Caco-2 (cell line): ENCODE data around the gene ALG11. TPM values are rescaled to one million over a fixed set of nuclear protein-coding genes. Genes with fewer than 3 reads are reported as not detected.

ENCODE experiments used
- BruUV-seq: library from RNA; stranded (reverse); fragments of 400-500 nt; replicated peaks from 2 replicates; lab custom pipeline; 2021; lab: Mats Ljungman, UMichigan
- CTCF ChIA-PET: fragments of 300-600 bp; sonication (Branson Sonifier 250); formaldehyde crosslinking; loops from one replicate; lab custom pipeline; 2022; ENCODE audit warnings: antibody characterized with exemption; lab: Charles Lee
- POLR2A ChIA-PET: fragments of 300-600 bp; sonication (Branson Sonifier 250); formaldehyde crosslinking; loops from one replicate; lab custom pipeline; 2022; ENCODE audit warnings: antibody characterized with exemption; lab: Charles Lee
- DNase-seq, 2 experiments: peaks; one replicate each; pipeline versions ENCODE4 v3.0.0 to v3.0.0-alpha.2; 2020 to 2022
- H3K27me3 ChIP-seq: replicated peaks from 2 replicates; pipeline ENCODE4 v1.6.0; 2011; ENCODE audit warnings: low read length; ENCODE audit not compliant: control insufficient read depth, insufficient read depth
- H3K36me3 ChIP-seq: 2 replicates; pipeline ENCODE4 v1.5.1; 2011; ENCODE audit warnings: low read length; ENCODE audit not compliant: control insufficient read depth, insufficient read depth
- H3K4me1 ChIP-seq: fragments of 250-450 bp; sonication (Bioruptor Pico); 2 replicates; pipeline ENCODE4 v1.5.1; 2020; ENCODE audit warnings: mild to moderate bottlenecking
- H3K4me3 ChIP-seq: 2 replicates; pipeline ENCODE4 v1.5.1; 2011; ENCODE audit warnings: low read depth, mild to moderate bottlenecking, control low read depth, low read length
- H3K9me3 ChIP-seq: fragments of 250-450 bp; sonication (Bioruptor Pico); 2 replicates; pipeline ENCODE4 v1.5.1; 2020; ENCODE audit warnings: mild to moderate bottlenecking, moderate library complexity
- H3K27ac Mint-ChIP-seq: one replicate; pipeline ENCODE4 v1.8.0; 2022; ENCODE audit warnings: mixed read lengths; ENCODE audit not compliant: unreplicated experiment
- H3K27me3 Mint-ChIP-seq: one replicate; pipeline ENCODE4 v1.8.0; 2022; ENCODE audit warnings: mixed read lengths; ENCODE audit not compliant: insufficient read depth, unreplicated experiment
- H3K36me3 Mint-ChIP-seq: one replicate; pipeline ENCODE4 v1.8.0; 2022; ENCODE audit warnings: mild to moderate bottlenecking, mixed read lengths; ENCODE audit not compliant: insufficient read depth, unreplicated experiment
- H3K4me1 Mint-ChIP-seq: one replicate; pipeline ENCODE4 v1.8.0; 2022; ENCODE audit warnings: low read depth, mixed read lengths; ENCODE audit not compliant: unreplicated experiment
- H3K4me3 Mint-ChIP-seq: one replicate; pipeline ENCODE4 v1.8.0; 2022; ENCODE audit warnings: mild to moderate bottlenecking, moderate library complexity, mixed read lengths; ENCODE audit not compliant: unreplicated experiment
- H3K9me3 Mint-ChIP-seq: one replicate; pipeline ENCODE4 v1.8.0; 2022; ENCODE audit warnings: mixed read lengths; ENCODE audit not compliant: unreplicated experiment
- intact Hi-C: fragments of 100-400 bp; cut with micrococcal nuclease; formaldehyde crosslinking; loops from one replicate; pipeline ENCODE4 v1.10.0; 2022; ENCODE audit not compliant: unreplicated experiment
- total RNA-seq: library from RNA; stranded (reverse); gene quantifications from 2 replicates; pipeline ENCODE4 v1.2.3, GENCODE V29; 2022
- TF ChIP-seq, protein P1 (sequence below), 2 experiments: fragments of 200-600 bp in 1 of 2; IDR thresholded peaks; 1 replicate in 1 of 2; 2 replicates in 1 of 2; pipeline versions ENCODE4 v1.5.1 to v1.8.0; 2011 to 2022; ENCODE audit warnings: antibody characterized with exemption in 1 of 2, control low read depth in 1 of 2, inconsistent platforms in 1 of 2, low read depth in 1 of 2, low read length in 1 of 2, mild to moderate bottlenecking in 1 of 2, moderate library complexity in 1 of 2; ENCODE audit not compliant: insufficient read depth in 1 of 2, severe bottlenecking in 1 of 2, unreplicated experiment in 1 of 2

The ALG11 gene
- total RNA-seq, 1 experiment from 2014 or later: 47.7 TPM

DNA sequence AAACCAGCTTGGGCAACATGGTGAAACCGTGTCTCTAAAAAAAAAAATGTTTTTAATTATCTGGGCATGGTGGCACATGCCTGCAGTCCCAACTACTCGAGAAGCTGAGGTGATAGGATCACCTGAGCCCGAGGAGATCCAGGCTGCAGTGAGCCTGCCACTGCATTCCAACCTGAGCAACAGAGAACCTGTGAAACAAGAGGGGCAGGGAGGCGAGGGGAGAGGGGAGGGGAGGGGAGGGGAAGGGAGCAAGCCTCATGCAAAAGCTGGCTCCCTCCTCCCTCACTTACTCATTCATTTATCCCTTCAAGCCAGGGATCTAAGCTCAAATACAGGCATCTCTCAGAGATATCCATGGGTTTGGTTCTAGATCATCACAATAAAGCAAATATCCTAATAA, 9.8 kb upstream of the ALG11 start:
- no peaks in the 10 kb centered on the region for H3K36me3 Mint-ChIP-seq
- Histone ChIP-seq H3K4me1 (peaks cover 64% of the 10 kb centered on the region), H3K27me3 (no peaks in the 10 kb centered on the region), H3K4me3 (no peak overlapping the region), H3K9me3 (no peaks in the 10 kb centered on the region), H3K36me3 (0 out of 2 replicates have a peak, but pooled peaks cover 2% of the 10 kb centered on the region)
- no peak for DNase-seq
- TF ChIP-seq, protein P1, sequence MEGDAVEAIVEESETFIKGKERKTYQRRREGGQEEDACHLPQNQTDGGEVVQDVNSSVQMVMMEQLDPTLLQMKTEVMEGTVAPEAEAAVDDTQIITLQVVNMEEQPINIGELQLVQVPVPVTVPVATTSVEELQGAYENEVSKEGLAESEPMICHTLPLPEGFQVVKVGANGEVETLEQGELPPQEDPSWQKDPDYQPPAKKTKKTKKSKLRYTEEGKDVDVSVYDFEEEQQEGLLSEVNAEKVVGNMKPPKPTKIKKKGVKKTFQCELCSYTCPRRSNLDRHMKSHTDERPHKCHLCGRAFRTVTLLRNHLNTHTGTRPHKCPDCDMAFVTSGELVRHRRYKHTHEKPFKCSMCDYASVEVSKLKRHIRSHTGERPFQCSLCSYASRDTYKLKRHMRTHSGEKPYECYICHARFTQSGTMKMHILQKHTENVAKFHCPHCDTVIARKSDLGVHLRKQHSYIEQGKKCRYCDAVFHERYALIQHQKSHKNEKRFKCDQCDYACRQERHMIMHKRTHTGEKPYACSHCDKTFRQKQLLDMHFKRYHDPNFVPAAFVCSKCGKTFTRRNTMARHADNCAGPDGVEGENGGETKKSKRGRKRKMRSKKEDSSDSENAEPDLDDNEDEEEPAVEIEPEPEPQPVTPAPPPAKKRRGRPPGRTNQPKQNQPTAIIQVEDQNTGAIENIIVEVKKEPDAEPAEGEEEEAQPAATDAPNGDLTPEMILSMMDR (IDR thresholded peaks at IDR 0.05; ENCODE audit: insufficient read depth in 1 of 2, low read depth in 1 of 2, low read length in 1 of 2, severe bottlenecking in 1 of 2, unreplicated experiment in 1 of 2): no peak
- peaks cover 11% of the 10 kb centered on the region for H3K9me3 Mint-ChIP-seq
- no peak overlapping the region for H3K4me3 Mint-ChIP-seq
- peaks cover 67% of the 10 kb centered on the region for H3K4me1 Mint-ChIP-seq
- intact Hi-C loops: no loop called here
- H3K27me3 Mint-ChIP-seq: no peaks in the 10 kb centered on the region
- ChIA-PET CTCF (interaction anchor here (0.7 to 1.5 kb wide), 2 partner anchors 125 to 138 kb away, joined by 3 to 4 read pairs; no protein-coding TSS in a partner anchor), POLR2A (no interaction called here)
- no TSS peak for BruUV-seq
- no peak overlapping the region for H3K27ac Mint-ChIP-seq

DNA sequence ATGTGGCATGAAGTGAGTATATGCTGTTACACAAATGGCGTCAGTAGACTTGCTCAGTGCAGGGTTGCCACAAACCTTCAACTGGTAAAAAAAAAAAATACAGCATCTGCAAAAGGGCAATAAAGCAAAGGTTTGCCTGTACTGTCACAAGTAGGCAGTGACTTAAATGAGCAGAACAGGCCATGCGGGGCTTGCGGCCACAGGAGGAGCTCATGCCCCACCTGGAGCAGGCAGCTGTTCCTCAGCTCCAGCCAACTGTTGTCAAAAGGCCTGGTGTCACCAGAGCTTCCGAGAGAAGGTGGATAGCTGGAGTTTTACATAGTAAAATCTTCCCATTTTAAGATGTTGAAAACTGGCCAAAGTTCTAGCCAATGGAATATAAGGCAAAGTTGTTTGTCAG, 8.7 kb upstream of the ALG11 start:
- H3K36me3 ChIP-seq: 0 out of 2 replicates have a peak, but pooled peaks cover 2% of the 10 kb centered on the region
- H3K36me3 Mint-ChIP-seq: no peaks in the 10 kb centered on the region
- no peaks in the 10 kb centered on the region for H3K9me3 ChIP-seq
- H3K4me1 Mint-ChIP-seq: peaks cover 59% of the 10 kb centered on the region
- H3K27me3 ChIP-seq: no peaks in the 10 kb centered on the region
- ChIA-PET CTCF (interaction anchor here (1.0 to 2.0 kb wide), 7 partner anchors 9 to 191 kb away, joined by 3 to 14 read pairs (median 4); partner anchors contain the start of genes ALG11 and NEK5), POLR2A (no interaction called here)
- peak; percentile 58 to 59 for DNase-seq
- BruUV-seq: no TSS peak
- no peaks in the 10 kb centered on the region for H3K27me3 Mint-ChIP-seq
- intact Hi-C loops: no loop called here
- H3K4me1 ChIP-seq: peaks cover 53% of the 10 kb centered on the region
- H3K27ac Mint-ChIP-seq: no peak overlapping the region
- H3K9me3 Mint-ChIP-seq: peaks cover 11% of the 10 kb centered on the region
- TF ChIP-seq, protein P1 (IDR thresholded peaks at IDR 0.05; ENCODE audit: insufficient read depth in 1 of 2, low read depth in 1 of 2, low read length in 1 of 2, severe bottlenecking in 1 of 2, unreplicated experiment in 1 of 2): peak in 1 of 2 experiments; percentile 37
- no peak overlapping the region for H3K4me3 Mint-ChIP-seq
- H3K4me3 ChIP-seq: no peak overlapping the region

DNA sequence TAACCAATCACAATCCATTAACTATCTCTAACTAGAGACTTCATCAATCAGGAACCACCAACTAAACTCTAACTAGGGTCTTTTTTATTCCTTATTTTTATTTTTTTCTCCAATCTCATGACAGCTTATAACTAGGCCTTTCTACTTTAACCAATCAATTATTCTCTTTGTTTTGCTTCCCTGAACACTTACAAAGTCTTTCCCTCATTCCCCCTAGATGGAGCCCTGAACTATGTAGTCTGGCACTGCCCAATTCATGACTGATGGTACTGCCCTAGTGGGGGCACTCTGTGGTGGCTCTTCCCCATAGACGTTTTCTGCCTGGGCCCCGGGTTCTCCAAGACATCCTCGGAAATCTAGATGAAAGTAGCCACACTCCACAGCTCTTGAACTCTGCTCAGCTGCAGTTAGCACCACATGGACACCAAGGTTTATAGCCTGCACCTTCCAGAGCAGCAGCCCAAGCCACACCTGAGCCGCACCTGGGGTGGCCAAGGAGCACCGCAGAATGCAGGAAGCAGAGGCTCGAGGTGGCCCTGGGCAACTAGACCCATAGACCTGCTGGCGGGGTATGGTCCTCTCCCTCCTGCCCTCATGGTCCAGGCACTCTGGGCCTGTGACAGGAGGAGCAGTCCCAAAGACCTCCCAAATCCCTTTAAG, 7.6 kb upstream of the ALG11 start:
- Histone ChIP-seq H3K36me3 (0 out of 2 replicates have a peak, but pooled peaks cover 2% of the 10 kb centered on the region), H3K4me1 (peaks cover 42% of the 10 kb centered on the region), H3K4me3 (no peak overlapping the region), H3K27me3 (no peaks in the 10 kb centered on the region), H3K9me3 (no peaks in the 10 kb centered on the region)
- Mint-ChIP-seq H3K4me3 (no peak overlapping the region), H3K27me3 (no peaks in the 10 kb centered on the region), H3K36me3 (no peaks in the 10 kb centered on the region), H3K4me1 (peaks cover 52% of the 10 kb centered on the region), H3K27ac (peak overlapping the region; percentile 53), H3K9me3 (peaks cover 11% of the 10 kb centered on the region)
- intact Hi-C loops: no loop called here
- BruUV-seq: no TSS peak
- DNase-seq: no peak
- POLR2A ChIA-PET: no interaction called here
- CTCF ChIA-PET: interaction anchor here (1.1 to 2.0 kb wide), 3 partner anchors 69 to 124 kb away, joined by 3 to 14 read pairs (median 11); partner anchors contain the start of gene NEK5
- TF ChIP-seq, protein P1 (IDR thresholded peaks at IDR 0.05; ENCODE audit: insufficient read depth in 1 of 2, low read depth in 1 of 2, low read length in 1 of 2, severe bottlenecking in 1 of 2, unreplicated experiment in 1 of 2): no peak
